SK-N-MC (cell line): ENCODE data around the gene ATP5ME.

Source experiments
- EZH2 ChIP-seq: fragments of 200-600 bp; sonication (generic); IDR thresholded peaks from one replicate; pipeline ENCODE4 v1.6.1; 2017; ENCODE audit warnings: antibody characterized with exemption
- POLR2AphosphoS5 ChIP-seq: IDR thresholded peaks from 2 replicates; pipeline ENCODE4 v1.6.1; 2012; ENCODE audit warnings: mild to moderate bottlenecking, low read depth, low read length, borderline replicate concordance

DNA sequence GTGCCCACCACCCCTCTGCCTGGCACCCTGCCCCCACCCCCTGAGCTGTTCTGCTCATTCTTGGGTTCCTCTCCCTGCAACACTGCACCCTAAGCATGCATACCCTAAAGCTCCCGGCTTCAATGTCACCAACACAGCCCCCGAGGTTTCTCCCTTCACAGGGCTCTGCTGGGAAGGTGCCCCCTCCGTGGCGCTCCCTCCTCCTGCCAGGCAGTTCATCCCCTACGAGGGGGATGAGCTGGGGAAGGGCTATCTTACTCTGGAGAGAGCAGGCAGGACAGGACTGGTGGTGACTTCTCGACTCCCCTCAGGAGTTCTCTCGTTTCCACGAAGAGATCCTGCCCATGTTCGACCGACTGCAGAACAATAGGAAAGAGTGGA is 6.5 kb downstream of the ATP5ME start:
- TF ChIP-seq POLR2AphosphoS5 = no peak
- TF ChIP-seq EZH2 = no peak
